GM21526 (cell line): ENCODE results near the gene MUC22.
"Not testable (repeated sequence)": the region's sequence is repeated elsewhere in the genome, so short reads cannot be mapped to it uniquely, and the experiment has no call there.

Source experiments
- ATAC-seq: cut with Tn5 transposase; IDR thresholded peaks from one replicate; pipeline ENCODE4 v1.9.1; 2021; ENCODE audit warnings: moderate library complexity; ENCODE audit not compliant: unreplicated experiment, low FRiP score

Gene MUC22

GRCh38 chr6:31010393-31011060 lies at the start of gene MUC22:
TSS of gene MUC22 (plus strand) at chr6:31010474. CDS start at chr6:31010707, 233 bp downstream.
- ATAC-seq: no peak

- ATAC-seq: no peak
These were observed 49.2 kb upstream of the MUC22 start for GRCh38 chr6:30960907-30961673.

- no peak for ATAC-seq
These were observed 47.6 kb upstream of the MUC22 start for GRCh38 chr6:30962716-30963115.

GRCh38 chr6:30963641-30964040 lies 46.6 kb upstream of the MUC22 start:
- no peak for ATAC-seq

DNA sequence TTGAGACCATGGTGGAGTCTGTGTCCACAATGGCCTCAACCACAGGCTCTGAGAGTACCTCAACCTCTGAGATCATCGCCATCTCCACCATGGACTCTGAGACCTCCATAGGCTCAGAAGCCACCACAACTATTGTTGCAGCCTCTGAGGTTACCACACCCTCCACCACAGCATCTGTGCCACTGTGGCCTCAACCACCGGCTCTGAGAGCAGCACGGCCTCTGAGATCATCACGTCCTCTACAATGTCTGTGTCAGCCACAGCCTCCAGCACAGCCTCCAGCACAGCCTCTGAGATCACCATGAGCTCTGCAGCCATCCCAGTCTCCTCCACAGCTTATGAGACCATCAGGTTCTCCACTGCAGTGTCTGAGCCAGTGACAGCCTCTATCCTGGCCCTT lies 46.2 kb upstream of the MUC22 start:
- no peak for ATAC-seq

GRCh38 chr6:30965140-30965601 lies 45.1 kb upstream of the MUC22 start:
- ATAC-seq: no peak

DNA sequence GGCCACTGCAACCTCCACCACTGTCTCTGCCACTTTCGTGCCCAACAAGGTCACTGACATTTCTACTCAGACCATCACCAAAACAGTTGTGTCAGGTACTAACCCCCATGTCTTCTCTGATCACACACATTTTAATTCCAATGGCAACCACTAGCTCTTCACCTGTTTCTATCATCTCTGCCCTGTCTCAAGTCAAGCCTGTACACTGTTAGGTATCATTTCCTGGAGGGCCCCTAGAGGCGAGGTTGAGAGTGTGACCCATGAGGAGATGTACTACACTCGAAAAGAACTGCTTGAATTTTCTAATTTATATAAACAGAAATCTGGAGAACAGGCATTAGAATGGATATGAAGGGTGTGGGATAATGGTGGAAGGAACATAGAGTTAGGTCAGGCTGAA lies 44.1 kb upstream of the MUC22 start:
- no peak for ATAC-seq

DNA sequence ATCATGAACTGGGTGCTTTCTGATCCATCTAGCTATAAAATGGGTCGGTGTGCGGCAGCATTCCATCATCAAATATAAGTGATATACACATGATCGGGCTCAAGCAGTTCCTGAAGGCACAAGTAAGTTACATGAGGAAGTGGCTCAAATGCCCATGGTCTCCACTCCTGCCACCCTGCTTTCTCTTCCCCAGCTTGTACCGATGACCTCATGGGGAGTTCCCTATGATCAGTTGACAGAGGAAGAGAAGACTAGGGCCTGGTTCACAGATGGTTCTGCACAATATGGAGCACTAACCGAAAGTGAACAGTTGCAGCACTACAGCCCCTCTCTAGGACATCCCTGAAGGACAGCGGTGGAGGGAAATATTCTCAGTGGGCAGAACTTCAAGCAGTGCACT lies 41.1 kb upstream of the MUC22 start:
- not testable (repeated sequence) for ATAC-seq

- no peak for ATAC-seq
These were observed 39.3 kb upstream of the MUC22 start for GRCh38 chr6:30970946-30971345.

- ATAC-seq: no peak
These were observed 37.5 kb upstream of the MUC22 start for GRCh38 chr6:30972816-30973215.

DNA sequence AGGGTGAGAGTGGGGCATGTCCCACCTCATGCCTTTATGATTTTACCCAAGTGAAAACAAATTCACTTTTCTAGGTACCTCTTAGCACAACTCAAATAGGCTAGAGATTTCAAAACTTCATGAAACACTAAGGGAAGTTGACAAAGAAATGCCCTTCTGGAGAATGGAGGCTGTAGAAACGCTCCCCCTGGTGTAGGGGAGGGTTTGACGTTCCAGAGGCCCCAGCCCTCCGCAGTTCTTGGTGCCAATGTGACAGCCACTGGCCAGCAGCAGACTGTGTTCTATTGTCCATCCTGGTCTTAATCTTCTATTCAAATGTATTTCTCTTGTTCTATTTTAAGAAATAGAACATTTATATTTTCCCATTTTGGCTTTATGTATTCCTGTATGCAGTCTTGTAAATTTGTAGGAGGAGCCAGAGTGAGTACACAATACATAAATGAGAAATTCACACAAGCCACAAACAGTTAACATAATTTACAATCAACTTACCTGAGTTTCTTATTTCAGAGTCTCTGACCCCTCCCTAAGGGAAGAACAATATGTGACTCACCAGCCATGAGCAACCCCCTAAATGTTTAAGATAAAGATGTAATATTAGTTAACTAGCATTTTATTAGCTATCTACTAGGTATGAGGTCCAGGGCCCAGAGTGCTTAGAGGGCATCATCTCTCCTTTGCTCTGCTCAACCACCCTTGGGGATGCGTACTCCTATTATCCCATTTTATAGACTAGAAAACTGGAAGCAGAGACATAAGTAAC lies 35.6 kb upstream of the MUC22 start:
- ATAC-seq: no peak

DNA sequence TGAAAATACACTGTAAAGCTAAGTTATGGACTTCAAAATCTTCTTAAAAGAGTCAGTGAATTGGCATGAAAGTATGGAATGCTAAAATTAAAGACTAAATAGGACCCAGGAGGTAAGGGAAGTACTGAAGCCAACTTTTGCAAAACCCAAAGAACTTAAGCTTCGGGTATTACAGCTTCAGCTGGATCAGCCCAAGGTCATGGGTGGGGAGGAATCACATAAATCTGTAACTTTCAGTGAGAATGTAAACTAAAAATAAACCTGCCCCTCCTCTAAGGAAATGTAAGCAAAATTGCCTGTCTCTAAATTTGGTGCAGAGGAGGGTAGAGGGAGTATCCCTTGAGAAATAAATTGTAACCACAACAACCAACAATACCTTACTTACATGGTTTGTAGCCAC lies 31.1 kb upstream of the MUC22 start:
- no peak for ATAC-seq

DNA sequence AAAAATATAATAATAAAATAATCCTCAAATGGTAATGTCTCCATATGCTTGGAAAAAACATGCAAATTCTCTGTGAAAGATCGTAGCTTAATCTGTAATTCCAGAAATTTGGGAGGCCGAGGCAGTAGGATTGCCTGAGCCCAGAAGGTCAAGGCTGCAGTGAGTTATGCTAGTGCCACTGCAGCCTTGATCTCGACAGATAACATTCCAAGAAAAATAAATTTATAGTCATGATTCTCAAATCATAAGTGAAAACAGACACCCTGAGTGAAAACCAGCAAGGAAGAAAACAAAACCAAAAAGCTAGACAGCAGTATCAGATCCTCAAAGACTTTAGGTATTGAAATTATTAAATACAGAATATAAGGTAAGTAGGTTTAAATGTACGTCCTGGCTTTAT lies 30.6 kb upstream of the MUC22 start:
- no peak for ATAC-seq

- no peak for ATAC-seq
These were observed 28.1 kb upstream of the MUC22 start for GRCh38 chr6:30981942-30982772.

DNA sequence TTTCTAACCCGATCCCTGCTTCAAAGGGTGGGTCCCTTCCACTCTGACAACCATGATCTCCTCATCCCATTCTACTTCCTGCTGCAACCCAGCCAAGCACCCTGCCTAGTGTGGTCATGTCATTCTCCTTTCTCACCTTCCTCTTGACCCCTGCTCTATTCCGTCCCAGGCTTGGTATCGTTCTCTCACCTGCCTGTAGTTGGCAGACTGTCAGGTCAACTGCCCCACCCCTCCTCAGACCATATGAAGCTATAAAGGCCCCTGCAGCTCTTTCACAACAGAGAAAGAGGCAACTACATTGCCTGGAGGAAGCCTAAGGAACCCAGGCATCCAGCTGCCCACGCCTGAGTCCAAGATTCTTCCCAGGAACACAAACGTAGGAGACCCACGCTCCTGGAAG lies 26.8 kb upstream of the MUC22 start, which contains the start of gene MUC21:
TSS of gene MUC21 (plus strand) at position 280 of the 400 bp plus-strand sequence. CDS start 241 bp downstream, outside the sequence.
- no peak for ATAC-seq

DNA sequence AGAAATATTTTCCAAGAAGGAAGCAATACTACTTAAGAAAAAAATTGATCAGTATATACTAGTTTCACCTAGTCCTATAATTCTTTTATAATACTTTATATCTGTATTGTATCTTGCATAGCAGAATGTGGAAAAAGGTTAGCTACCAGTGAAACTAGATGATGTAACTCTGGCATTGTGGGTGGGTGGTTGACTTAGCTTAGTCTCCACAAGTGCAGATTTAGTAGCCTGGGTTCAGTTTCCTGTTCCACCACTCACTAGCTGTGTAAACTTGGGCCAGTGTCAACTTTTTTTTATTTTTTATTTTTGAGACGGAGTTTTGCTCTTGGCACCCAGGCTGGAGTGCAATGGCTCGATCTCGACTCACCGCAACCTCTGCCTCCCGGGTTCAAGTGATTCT lies 24.8 kb upstream of the MUC22 start:
- no peak for ATAC-seq

GRCh38 chr6:30987304-30987703 lies 23.0 kb upstream of the MUC22 start:
- ATAC-seq: no peak

DNA sequence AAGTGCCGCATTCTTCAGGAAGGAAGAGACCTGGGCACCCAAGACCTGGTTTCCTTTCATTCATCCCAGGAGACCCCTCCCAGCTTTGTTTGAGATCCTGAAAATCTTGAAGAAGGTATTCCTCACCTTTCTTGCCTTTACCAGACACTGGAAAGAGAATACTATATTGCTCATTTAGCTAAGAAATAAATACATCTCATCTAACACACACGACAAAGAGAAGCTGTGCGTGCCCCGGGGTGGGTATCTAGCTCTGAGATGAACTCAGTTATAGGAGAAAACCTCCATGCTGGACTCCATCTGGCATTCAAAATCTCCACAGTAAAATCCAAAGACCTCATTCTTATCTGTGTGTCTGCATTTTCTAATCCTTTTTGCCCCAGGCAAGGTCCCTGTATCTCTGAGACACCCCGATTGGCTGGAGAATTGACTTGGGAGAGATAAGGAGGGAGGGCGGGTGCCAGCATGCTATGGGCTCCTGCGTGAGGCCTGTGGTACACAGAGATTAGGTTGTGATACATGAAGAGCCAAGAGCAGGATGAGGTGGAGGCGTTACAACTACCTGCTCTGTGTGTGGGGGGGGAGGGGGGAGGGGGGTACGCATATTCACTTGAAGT lies 22.0 kb upstream of the MUC22 start:
- ATAC-seq: no peak

DNA sequence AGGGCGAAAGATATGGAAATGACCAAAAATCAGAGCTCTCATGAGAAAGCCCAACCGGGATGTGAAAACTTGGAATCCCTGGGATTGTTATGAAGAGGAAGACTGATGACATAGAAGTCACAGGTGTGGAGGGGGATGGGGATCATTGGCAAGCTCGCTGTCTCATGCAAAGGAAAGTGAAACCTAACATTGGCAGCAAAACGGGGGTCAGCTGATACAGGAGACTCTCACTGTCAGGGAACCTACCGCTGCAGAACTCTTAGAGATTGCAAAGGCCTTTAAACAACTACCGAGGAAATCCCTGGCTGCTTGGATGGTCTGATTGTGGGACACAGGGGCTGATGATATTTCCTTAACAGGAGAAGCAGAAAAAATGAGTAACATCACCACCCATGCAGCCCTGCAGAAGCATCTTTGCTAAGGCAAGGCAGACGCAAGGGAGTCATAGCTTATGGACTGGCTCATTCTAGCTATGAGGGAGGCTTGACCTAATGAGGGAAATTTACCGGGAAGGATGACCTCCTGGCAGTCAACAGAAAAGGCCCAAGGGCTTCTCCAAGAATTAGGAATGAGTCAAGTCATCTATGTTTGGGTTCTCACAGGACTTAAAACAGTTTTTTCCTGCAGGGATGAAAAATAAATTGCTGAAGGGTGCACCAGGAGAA lies 19.7 kb upstream of the MUC22 start:
- ATAC-seq: no peak
